HG02610 (cell line): ENCODE measurements around the gene VWC2.

Experiments
- ATAC-seq: cut with Tn5 transposase; IDR thresholded peaks from one replicate; pipeline ENCODE4 v1.9.1; 2021; ENCODE audit warnings: mild to moderate bottlenecking, moderate library complexity; ENCODE audit not compliant: unreplicated experiment

The VWC2 gene

DNA sequence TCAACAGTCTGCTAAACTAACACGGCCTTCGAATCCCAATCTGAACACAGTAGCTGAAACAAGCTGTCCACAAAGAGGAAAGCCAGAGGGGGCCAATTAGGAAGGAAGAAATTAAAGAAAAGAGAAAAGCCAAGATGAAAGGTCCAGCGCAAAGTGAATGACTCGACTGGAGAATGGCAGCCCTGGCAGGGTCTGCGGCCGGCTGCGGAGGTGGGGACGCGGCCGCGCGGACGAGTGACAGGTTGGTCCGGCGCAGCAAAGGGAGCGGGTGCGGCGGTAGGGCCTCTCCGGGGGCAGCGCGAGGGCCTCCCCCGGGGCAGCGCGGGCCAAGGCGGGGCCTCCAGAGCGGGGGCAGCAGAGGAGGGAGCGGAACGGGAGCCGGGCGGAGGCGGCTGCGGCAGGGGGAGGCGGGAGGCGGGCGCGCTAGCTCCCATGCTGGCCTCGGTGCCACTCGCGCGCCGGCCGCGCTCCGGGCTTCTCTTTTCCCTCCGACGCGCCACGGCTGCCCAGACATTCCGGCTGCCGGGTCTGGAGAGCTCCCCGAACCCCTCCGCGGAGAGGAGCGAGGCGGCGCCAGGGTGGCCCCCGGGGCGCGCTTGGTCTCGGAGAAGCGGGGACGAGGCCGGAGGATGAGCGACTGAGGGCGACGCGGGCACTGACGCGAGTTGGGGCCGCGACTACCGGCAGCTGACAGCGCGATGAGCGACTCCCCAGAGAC, at the start of gene VWC2:
Gene VWC2 (plus strand): TSS at position 421 of the 718 bp plus-strand sequence. CDS start 1,798 bp downstream, outside the sequence.
- ATAC-seq: no peak

DNA sequence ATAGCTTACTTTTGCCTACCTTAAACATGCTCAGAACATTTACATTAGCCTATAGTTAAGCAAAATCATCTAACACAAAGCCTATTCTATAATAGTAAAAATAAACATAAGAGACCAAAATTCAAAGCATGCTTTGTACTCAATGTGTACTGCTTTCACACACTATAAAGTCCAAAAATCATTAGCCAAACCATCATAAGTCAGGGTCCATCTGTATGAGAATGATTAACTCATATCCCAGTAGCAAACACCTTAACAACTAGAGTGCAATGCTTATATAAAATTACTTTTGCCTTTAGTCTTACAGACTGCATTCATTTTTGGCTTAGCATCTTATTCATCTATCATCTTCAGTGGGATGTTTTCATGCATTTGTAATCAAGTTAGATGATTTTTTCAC, 49.4 kb upstream of the VWC2 start:
- no peak for ATAC-seq

DNA sequence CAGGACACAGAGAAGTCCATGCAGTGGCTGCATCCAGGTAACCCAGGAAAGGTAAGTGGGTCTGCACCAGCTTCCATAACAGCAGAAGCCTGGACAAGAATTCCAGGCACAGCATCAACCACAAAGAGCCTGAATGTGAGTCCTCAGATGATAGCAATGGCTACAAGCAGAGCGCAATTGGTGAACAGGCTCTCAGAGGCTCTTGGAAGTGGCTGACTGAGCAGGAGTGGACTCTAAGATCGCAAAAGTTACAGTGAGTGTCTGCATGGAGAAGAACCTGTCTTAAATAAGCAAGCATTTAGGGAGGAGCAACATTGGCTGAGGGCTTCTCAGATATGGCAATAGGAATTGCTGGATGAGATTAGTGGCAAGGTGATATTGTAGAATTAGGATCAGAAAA, 41.6 kb upstream of the VWC2 start:
- ATAC-seq: no peak

DNA sequence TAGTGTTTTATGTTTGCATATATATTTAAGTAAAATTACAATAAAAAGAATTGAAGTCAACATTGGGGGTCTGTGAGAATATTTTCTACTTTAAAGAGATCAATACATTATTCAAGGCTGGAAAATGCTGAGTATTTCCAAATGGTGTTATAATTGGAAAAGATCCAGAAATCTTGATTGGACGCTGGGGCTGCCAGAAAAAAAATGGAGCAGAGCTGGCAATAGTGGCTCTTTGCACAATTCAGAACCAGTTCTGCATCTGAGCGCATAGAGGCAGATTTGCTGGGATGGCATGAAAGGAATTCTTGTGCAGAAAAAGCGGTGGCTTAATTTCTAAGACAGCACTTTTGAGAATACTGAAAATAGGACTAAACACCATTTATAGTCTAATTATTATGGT, 10.8 kb upstream of the VWC2 start:
- ATAC-seq: no peak

GRCh38 chr7:49763791-49764190, 9.6 kb upstream of the VWC2 start:
- ATAC-seq: no peak

- ATAC-seq: peak; percentile 87
Observed at GRCh38 chr7:49766966-49767365, 6.5 kb upstream of the VWC2 start.

GRCh38 chr7:49767719-49768118, 5.7 kb upstream of the VWC2 start:
- no peak for ATAC-seq

- ATAC-seq: no peak
Observed at GRCh38 chr7:49768254-49768653, 5.2 kb upstream of the VWC2 start.

GRCh38 chr7:49768835-49769234, 4.6 kb upstream of the VWC2 start:
- no peak for ATAC-seq

- ATAC-seq: no peak
Observed at GRCh38 chr7:49769285-49769857, 4.1 kb upstream of the VWC2 start.

GRCh38 chr7:49770838-49771237, 2.6 kb upstream of the VWC2 start:
- no peak for ATAC-seq

DNA sequence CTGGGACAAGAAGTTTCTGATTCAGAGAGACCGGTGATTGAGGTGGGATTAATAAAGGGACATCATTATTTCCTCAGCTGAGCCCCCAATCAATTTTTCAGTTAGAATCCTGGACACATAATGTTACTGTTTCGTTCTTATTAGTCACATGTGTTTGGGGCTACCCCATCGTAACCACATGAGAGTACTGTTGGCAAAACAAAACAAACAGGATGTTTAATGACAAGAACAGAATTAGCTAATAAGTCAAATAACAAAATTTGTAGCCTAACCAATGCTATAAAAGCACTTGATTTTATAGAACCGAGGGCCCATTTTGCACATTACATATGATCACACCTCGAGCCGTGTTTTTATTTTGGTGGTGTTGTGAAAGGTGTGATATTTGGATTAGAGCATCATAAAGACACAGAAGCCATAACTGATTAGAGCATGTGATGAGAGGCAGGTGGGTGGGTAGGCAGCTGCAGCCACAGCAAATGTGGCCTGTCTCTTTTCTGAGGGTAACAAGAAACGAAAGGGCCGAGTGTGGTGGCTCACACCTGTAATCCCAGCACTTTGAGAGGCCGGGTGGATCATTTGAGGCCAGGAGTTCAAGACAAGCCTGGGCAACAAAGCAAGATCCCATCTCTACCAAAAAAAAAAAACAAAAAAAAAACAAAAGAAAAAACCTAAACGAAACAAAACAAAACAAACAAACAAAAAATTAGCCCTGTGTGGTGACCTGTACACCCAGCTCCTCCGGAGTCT, 1.8 kb upstream of the VWC2 start:
- ATAC-seq: peak; percentile 31

GRCh38 chr7:49772916-49773217, 571 bp upstream of the VWC2 start:
- ATAC-seq: no peak

GRCh38 chr7:49773936-49774458, 559 bp downstream of the VWC2 start:
- no peak for ATAC-seq

GRCh38 chr7:49774459-49775064, 1.1 kb downstream of the VWC2 start:
- no peak for ATAC-seq

DNA sequence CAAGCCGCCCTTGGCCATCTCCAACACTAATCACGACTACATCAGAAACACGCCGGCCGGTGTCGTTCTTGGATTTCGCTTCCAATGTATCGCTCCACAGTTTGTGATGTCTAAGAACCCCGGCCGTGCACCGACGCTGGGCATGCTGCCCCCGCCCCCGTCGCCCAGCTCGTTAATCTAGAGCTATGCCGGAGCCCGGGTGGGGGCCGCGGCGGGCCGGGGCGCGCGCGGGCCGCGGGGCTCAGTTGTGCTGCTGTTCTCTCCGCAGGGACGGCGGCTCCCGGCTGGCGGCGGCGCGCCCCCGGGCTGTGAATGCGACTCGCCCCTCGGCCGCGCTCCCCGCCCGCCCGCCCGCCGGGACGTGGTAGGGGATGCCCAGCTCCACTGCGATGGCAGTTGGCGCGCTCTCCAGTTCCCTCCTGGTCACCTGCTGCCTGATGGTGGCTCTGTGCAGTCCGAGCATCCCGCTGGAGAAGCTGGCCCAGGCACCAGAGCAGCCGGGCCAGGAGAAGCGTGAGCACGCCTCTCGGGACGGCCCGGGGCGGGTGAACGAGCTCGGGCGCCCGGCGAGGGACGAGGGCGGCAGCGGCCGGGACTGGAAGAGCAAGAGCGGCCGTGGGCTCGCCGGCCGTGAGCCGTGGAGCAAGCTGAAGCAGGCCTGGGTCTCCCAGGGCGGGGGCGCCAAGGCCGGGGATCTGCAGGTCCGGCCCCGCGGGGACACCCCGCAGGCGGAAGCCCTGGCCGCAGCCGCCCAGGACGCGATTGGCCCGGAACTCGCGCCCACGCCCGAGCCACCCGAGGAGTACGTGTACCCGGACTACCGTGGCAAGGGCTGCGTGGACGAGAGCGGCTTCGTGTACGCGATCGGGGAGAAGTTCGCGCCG, 1.9 kb downstream of the VWC2 start:
- no peak for ATAC-seq

GRCh38 chr7:49775949-49776443, 2.6 kb downstream of the VWC2 start:
- ATAC-seq: no peak

DNA sequence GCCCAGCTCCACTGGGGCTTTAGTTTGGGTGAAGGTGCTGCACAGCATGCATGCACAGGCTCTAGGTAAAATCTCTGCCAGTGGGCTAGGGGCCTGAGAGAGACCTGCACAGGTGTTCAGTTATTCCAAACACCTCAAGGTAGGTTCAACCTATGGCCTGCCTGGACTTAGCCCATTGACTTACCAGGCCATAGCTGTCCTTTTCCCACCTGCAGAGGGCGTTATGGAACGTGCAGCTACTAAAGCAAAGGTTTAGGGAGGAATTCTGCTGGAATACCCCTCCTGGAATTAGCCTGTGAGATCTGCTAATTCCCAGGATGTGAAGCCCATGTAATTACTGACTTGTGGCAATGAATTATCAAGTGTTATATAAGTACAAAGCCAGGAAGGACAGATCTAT, 3.6 kb downstream of the VWC2 start:
- no peak for ATAC-seq

- ATAC-seq: peak; percentile 64
Observed at GRCh38 chr7:49778731-49779270, 5.4 kb downstream of the VWC2 start.

DNA sequence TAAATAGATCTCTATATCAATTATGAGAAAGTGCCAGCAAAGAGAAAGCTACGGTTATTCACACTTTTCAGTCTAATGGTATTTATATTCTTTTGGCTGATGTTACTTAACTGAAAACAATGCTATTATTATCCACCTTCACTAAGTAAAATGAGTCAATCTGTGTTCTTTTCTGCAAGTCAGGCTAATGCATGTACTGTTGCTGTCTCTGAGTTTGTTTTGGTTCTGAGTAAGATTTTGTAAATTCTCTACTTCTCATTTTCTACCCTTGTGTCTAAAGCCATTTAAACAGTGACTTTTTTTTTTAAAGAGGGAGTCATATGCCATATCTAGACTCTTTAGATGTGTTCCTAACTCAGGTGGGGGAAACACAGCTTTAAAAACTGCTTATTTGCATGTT, 7.5 kb downstream of the VWC2 start:
- ATAC-seq: peak; percentile 43
